ENCODE data around the gene XAB2.

XAB2 gene

DNA sequence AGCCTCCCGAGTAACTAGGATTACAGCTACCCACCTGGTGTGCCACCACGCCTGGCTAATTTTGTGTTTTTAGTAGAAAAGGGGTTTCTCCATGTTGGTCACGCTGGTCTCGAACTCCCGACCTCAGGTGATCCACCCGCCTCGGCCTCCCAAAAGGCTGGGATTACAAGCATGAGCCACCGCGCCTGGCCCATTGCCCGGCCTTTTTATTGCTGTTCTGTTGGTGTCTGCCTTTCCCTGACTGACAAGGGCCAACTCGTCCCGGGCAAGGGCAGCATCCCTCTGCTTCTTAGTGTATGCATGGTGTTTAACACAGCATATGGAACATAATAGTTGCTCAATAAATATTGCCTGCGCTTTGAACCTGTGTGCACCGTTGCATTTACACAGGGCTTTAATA, 33.3 kb upstream of the XAB2 start:
- peaks cover 0 to 3% (median 0%) of the 10 kb centered on the region in 5 experiments for H3K27me3 ChIP-seq (replicated peaks in 2 of 5; ENCODE audit: control insufficient read depth in 4 of 5, insufficient read depth in 5 of 5, low read length in 4 of 5)
- H3K4me1 ChIP-seq (ENCODE audit: control extremely low read depth in 1 of 4, control insufficient read depth in 4 of 4, insufficient read depth in 4 of 4, low read length in 3 of 4): peaks cover 4 to 5% (median 5%) of the 10 kb centered on the region in 4 experiments
- POLR2A ChIA-PET: no interaction called here
- H3K27ac ChIP-seq (ENCODE audit: insufficient read depth in 1 of 2, low read depth in 1 of 2, low read length in 2 of 2, poor library complexity in 1 of 2, severe bottlenecking in 2 of 2): no peak overlapping the region
- no peak overlapping the region for H3K4me3 ChIP-seq (ENCODE audit: control insufficient read depth in 1 of 7, extremely low read depth in 1 of 7, insufficient read depth in 4 of 7, low read depth in 2 of 7, low read length in 6 of 7)
- CTCF ChIA-PET: interaction anchor here (0.6 kb wide), 1 partner anchor 38 kb away, joined by 3 read pairs; no protein-coding TSS in a partner anchor
- DNase-seq: no peak
- H3K9me3 ChIP-seq (ENCODE audit: control extremely low read depth in 1 of 5, control insufficient read depth in 4 of 5, insufficient read depth in 2 of 5, low read depth in 1 of 5, low read length in 4 of 5): no peaks in the 10 kb centered on the region
- WGBS (ENCODE audit: insufficient coverage): 86% methylated on average over 5 of the region's 14 CpGs
- H3K36me3 ChIP-seq (ENCODE audit: control insufficient read depth in 4 of 4, insufficient read depth in 4 of 4, low read length in 3 of 4): no peaks in the 10 kb centered on the region

DNA sequence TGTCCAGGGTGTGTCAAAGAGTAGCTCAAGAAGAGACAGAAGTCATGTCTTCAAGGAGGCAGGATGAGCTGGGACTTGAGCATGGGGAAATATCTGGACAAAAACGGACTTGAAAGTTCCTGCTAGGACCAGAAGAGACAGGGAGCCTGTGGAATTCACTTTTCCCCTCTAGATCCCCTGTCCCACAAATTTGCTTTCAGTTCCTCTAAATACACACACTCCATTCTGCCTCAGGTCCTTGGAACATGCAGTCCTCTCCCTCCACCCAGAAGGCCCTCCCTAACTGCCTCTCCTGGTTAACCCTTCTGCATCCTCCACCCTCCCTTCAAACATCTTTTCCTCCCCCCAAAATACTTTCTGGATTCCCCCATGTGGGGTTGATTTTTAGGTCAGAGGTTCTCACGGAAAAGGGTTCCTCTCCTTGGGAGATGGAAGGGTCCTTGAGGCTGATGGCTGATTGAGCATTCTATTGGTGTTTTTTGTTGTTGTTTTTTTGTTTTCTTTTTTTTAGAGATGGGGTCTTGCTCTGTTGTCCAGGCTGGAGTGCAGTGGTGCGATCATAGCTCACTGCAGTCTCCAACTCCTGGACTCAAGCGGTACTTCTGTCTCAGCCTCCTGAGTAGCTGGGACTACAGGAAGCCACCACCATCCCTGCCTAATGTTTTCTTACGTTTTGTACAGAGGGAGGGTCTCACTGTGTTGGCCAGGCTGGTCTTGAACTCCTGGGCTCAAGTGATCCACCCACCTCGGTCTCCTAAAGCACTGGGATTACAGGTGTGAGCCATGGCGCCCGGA, 32.6 kb upstream of the XAB2 start:
- POLR2A ChIA-PET: no interaction called here
- Histone ChIP-seq H3K27ac (ENCODE audit: insufficient read depth in 1 of 2, low read depth in 1 of 2, low read length in 2 of 2, poor library complexity in 1 of 2, severe bottlenecking in 2 of 2) (no peak overlapping the region), H3K36me3 (ENCODE audit: control insufficient read depth in 4 of 4, insufficient read depth in 4 of 4, low read length in 3 of 4) (no peaks in the 10 kb centered on the region), H3K4me1 (ENCODE audit: control extremely low read depth in 1 of 4, control insufficient read depth in 4 of 4, insufficient read depth in 4 of 4, low read length in 3 of 4) (peaks cover 4 to 12% (median 10%) of the 10 kb centered on the region in 4 experiments), H3K4me3 (ENCODE audit: control insufficient read depth in 1 of 7, extremely low read depth in 1 of 7, insufficient read depth in 4 of 7, low read depth in 2 of 7, low read length in 6 of 7) (no peak overlapping the region), H3K27me3 (replicated peaks in 2 of 5; ENCODE audit: control insufficient read depth in 4 of 5, insufficient read depth in 5 of 5, low read length in 4 of 5) (peaks cover 0 to 3% (median 0%) of the 10 kb centered on the region in 5 experiments), H3K9me3 (ENCODE audit: control extremely low read depth in 1 of 5, control insufficient read depth in 4 of 5, insufficient read depth in 2 of 5, low read depth in 1 of 5, low read length in 4 of 5) (no peaks in the 10 kb centered on the region)
- CTCF ChIA-PET: interaction anchor here (1.1 to 1.3 kb wide), 3 partner anchors 19 to 138 kb away, joined by 3 to 6 read pairs (median 3); partner anchors contain the start of gene TRAPPC5
- no peak for DNase-seq
- 84% methylated on average over 4 of the region's 8 CpGs for whole genome bisulfite sequencing (ENCODE audit: insufficient coverage)

DNA sequence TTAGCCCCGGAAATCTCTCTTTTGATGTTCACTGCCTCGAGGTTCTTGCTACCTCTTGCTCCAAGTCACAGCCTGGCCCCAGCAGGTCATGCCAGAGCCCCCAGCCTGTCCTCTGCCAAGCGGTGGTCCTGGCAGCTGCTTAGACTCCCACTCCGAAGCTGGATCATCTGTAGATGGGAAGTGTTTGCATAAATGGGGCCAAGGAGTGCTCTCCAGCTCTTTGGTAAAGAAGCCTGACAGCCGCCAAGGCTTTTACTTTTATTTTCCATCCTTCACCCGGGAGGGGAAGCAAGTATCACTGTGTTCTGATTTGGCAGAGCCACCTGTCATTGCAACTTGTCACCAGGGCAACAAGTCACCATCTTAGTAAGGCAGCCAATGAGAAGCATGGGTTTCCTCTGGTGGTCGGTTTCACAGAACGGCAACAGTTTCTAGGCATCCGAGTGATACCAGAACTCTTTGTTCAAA, 28.9 kb upstream of the XAB2 start:
- ChIA-PET CTCF (interaction anchor here (1.2 kb wide), 1 partner anchor 20 kb away, joined by 3 read pairs; no protein-coding TSS in a partner anchor), POLR2A (interaction anchor here (0.6 kb wide), 1 partner anchor 118 kb away, joined by 6 read pairs; no protein-coding TSS in a partner anchor)
- Histone ChIP-seq H3K27me3 (replicated peaks in 2 of 5; ENCODE audit: control insufficient read depth in 4 of 5, insufficient read depth in 5 of 5, low read length in 4 of 5) (peaks cover 0 to 3% (median 0%) of the 10 kb centered on the region in 5 experiments), H3K4me3 (ENCODE audit: control insufficient read depth in 1 of 7, extremely low read depth in 1 of 7, insufficient read depth in 4 of 7, low read depth in 2 of 7, low read length in 6 of 7) (peak overlapping the region in 2 of 7 experiments; percentile 11 to 45), H3K27ac (ENCODE audit: insufficient read depth in 1 of 2, low read depth in 1 of 2, low read length in 2 of 2, poor library complexity in 1 of 2, severe bottlenecking in 2 of 2) (no peak overlapping the region), H3K36me3 (ENCODE audit: control insufficient read depth in 4 of 4, insufficient read depth in 4 of 4, low read length in 3 of 4) (no peaks in the 10 kb centered on the region), H3K4me1 (ENCODE audit: control extremely low read depth in 1 of 4, control insufficient read depth in 4 of 4, insufficient read depth in 4 of 4, low read length in 3 of 4) (peaks cover 4 to 29% (median 12%) of the 10 kb centered on the region in 4 experiments), H3K9me3 (ENCODE audit: control extremely low read depth in 1 of 5, control insufficient read depth in 4 of 5, insufficient read depth in 2 of 5, low read depth in 1 of 5, low read length in 4 of 5) (no peaks in the 10 kb centered on the region)
- DNase-seq: peak in 2 of 3 donors; percentile 78 to 89
- WGBS (ENCODE audit: insufficient coverage): 50% methylated on average over 8 of the region's 9 CpGs

DNA sequence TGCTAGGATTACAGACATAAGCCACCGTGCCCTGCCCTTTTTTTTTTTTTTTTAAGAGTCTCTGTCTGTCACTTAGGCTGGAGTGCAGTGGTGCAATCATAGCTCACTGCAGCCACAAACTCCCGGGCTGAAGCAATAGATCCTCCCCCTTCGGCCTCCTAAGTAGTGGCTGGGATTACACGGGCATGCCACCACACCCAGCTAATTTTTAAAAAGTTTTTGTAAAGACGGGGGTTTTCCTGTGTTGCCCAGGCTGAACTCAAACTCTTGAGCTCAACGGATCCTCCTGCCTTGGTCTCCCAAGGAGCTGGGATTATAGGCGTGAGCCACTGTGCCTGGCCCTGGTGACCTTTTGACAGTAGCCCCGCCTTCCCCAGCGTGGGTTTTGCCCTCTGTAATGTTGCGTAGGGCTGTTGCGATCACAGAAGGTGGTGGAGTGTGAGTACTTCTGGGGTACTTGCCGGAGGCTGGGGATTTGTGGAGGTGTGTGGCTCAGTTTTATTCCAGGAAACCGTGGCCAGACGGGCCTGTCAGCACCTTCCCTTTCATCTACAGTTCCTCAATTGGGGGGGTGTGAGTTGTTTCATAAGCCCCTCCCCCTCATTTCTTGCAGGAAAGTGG, 27.9 kb upstream of the XAB2 start:
- peak in 2 of 3 donors; percentile 72 to 81 for DNase-seq
- Histone ChIP-seq H3K4me1 (ENCODE audit: control extremely low read depth in 1 of 4, control insufficient read depth in 4 of 4, insufficient read depth in 4 of 4, low read length in 3 of 4) (peaks cover 4 to 35% (median 13%) of the 10 kb centered on the region in 4 experiments), H3K27ac (ENCODE audit: insufficient read depth in 1 of 2, low read depth in 1 of 2, low read length in 2 of 2, poor library complexity in 1 of 2, severe bottlenecking in 2 of 2) (peak overlapping the region in 1 of 2 experiments; percentile 36), H3K9me3 (ENCODE audit: control extremely low read depth in 1 of 5, control insufficient read depth in 4 of 5, insufficient read depth in 2 of 5, low read depth in 1 of 5, low read length in 4 of 5) (no peaks in the 10 kb centered on the region), H3K4me3 (ENCODE audit: control insufficient read depth in 1 of 7, extremely low read depth in 1 of 7, insufficient read depth in 4 of 7, low read depth in 2 of 7, low read length in 6 of 7) (no peak overlapping the region), H3K36me3 (ENCODE audit: control insufficient read depth in 4 of 4, insufficient read depth in 4 of 4, low read length in 3 of 4) (no peaks in the 10 kb centered on the region), H3K27me3 (replicated peaks in 2 of 5; ENCODE audit: control insufficient read depth in 4 of 5, insufficient read depth in 5 of 5, low read length in 4 of 5) (peaks cover 0 to 3% (median 0%) of the 10 kb centered on the region in 5 experiments)
- POLR2A ChIA-PET: interaction anchor here (0.6 kb wide), 1 partner anchor 246 kb away, joined by 3 read pairs; the partner anchor contains the start of gene MAP2K7
- 38% methylated on average over 3 of the region's 14 CpGs for WGBS (ENCODE audit: insufficient coverage)
- CTCF ChIA-PET: interaction anchor here (0.6 to 3.0 kb wide), 7 partner anchors 19 to 1964 kb away, joined by 3 to 13 read pairs (median 4); partner anchors contain the start of gene TRAPPC5

DNA sequence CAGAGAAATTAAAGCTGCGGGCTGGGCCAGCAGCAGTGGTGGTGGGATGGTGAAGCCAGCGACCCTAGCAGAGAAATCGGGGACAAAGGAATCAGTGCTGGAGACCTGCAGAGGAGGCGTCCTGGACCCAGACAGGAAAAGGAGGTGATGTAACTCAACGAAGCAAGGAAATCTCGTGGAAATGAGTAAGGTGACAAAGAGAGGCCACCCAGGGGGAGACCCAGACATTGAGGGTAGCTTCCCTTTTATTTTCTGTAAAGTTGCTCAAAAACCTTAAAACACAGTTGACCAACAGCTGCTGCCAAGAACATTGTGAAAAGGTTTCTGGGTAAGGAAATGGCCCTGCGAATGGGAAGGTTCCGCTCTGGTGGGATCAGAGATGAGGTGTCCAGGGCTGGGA, 26.2 kb upstream of the XAB2 start:
- CTCF ChIA-PET: interaction anchor here (0.7 to 3.0 kb wide), 3 partner anchors 15 to 112 kb away, joined by 4 to 13 read pairs (median 6); partner anchors contain the start of gene TRAPPC5
- no peak overlapping the region for H3K4me3 ChIP-seq (ENCODE audit: control insufficient read depth in 1 of 7, extremely low read depth in 1 of 7, insufficient read depth in 4 of 7, low read depth in 2 of 7, low read length in 6 of 7)
- peaks cover 4 to 37% (median 14%) of the 10 kb centered on the region in 4 experiments for H3K4me1 ChIP-seq (ENCODE audit: control extremely low read depth in 1 of 4, control insufficient read depth in 4 of 4, insufficient read depth in 4 of 4, low read length in 3 of 4)
- WGBS (ENCODE audit: insufficient coverage): 63% methylated on average over 8 of the region's 8 CpGs
- no peak overlapping the region for H3K27ac ChIP-seq (ENCODE audit: insufficient read depth in 1 of 2, low read depth in 1 of 2, low read length in 2 of 2, poor library complexity in 1 of 2, severe bottlenecking in 2 of 2)
- H3K27me3 ChIP-seq (replicated peaks in 2 of 5; ENCODE audit: control insufficient read depth in 4 of 5, insufficient read depth in 5 of 5, low read length in 4 of 5): peaks cover 0 to 4% (median 0%) of the 10 kb centered on the region in 5 experiments
- H3K9me3 ChIP-seq (ENCODE audit: control extremely low read depth in 1 of 5, control insufficient read depth in 4 of 5, insufficient read depth in 2 of 5, low read depth in 1 of 5, low read length in 4 of 5): no peaks in the 10 kb centered on the region
- POLR2A ChIA-PET: interaction anchor here (1.3 kb wide), 1 partner anchor 18 kb away, joined by 3 read pairs; the partner anchor contains the start of gene STXBP2
- no peaks in the 10 kb centered on the region for H3K36me3 ChIP-seq (ENCODE audit: control insufficient read depth in 4 of 4, insufficient read depth in 4 of 4, low read length in 3 of 4)
- DNase-seq: peak in 2 of 3 donors; percentile 14 to 35

DNA sequence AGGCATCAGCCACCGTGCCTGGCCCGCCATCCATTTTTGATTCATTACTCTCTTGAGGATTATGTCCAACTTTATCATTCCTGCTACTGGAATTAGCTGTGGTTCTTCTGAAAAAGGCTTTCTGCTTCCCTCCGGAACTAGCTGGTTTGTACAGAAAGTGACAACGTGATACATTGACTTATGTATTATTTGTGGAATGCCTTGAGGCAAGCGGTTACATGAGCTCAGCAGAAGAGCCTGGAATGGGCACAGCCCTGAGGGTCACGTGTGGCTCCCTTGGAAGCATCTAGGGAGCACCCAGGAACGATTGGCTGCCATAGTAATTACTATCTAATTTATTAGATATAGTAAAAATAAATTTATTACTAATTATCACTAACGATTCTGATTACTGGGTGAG, 25.1 kb upstream of the XAB2 start:
- H3K4me1 ChIP-seq (ENCODE audit: control extremely low read depth in 1 of 4, control insufficient read depth in 4 of 4, insufficient read depth in 4 of 4, low read length in 3 of 4): peaks cover 4 to 37% (median 14%) of the 10 kb centered on the region in 4 experiments
- DNase-seq: no peak
- ChIA-PET CTCF (interaction anchor here (1.1 to 1.5 kb wide), 5 partner anchors 10 to 146 kb away, joined by 3 to 8 read pairs (median 4); partner anchors contain the start of gene RETN), POLR2A (no interaction called here)
- no peaks in the 10 kb centered on the region for H3K36me3 ChIP-seq (ENCODE audit: control insufficient read depth in 4 of 4, insufficient read depth in 4 of 4, low read length in 3 of 4)
- 100% methylated on average over 4 of the region's 8 CpGs for WGBS (ENCODE audit: insufficient coverage)
- H3K27me3 ChIP-seq (replicated peaks in 2 of 5; ENCODE audit: control insufficient read depth in 4 of 5, insufficient read depth in 5 of 5, low read length in 4 of 5): peaks cover 0 to 4% (median 0%) of the 10 kb centered on the region in 5 experiments
- no peak overlapping the region for H3K27ac ChIP-seq (ENCODE audit: insufficient read depth in 1 of 2, low read depth in 1 of 2, low read length in 2 of 2, poor library complexity in 1 of 2, severe bottlenecking in 2 of 2)
- no peaks in the 10 kb centered on the region for H3K9me3 ChIP-seq (ENCODE audit: control extremely low read depth in 1 of 5, control insufficient read depth in 4 of 5, insufficient read depth in 2 of 5, low read depth in 1 of 5, low read length in 4 of 5)
- no peak overlapping the region for H3K4me3 ChIP-seq (ENCODE audit: control insufficient read depth in 1 of 7, extremely low read depth in 1 of 7, insufficient read depth in 4 of 7, low read depth in 2 of 7, low read length in 6 of 7)
